CD4-positive, alpha-beta T cell (primary cell): ENCODE data around the gene DNAH17. TPM values are rescaled to one million over a fixed set of nuclear protein-coding genes. Genes with fewer than 3 reads are reported as not detected.
A peak's percentile ranks its signal among the peaks of the same experiment; 100 is the strongest.

Experiments used
- ATAC-seq: fragments of 200-7000 bp; cut with Tn5 transposase; one replicate; pipeline ENCODE4 v1.10.0; 2022; ENCODE audit warnings: mild to moderate bottlenecking; ENCODE audit not compliant: poor library complexity
- CTCF ChIA-PET: fragments of 350-600 bp; sonication (Branson Sonifier 250); formaldehyde crosslinking; loops from one replicate; lab custom pipeline; 2021; ENCODE audit warnings: antibody characterized with exemption, inconsistent platforms; lab: Charles Lee
- POLR2A ChIA-PET: fragments of 350-600 bp; sonication (Branson Sonifier 250); formaldehyde crosslinking; loops from one replicate; lab custom pipeline; 2021; ENCODE audit warnings: antibody characterized with exemption, inconsistent platforms; lab: Charles Lee
- DNase-seq, 14 experiments: peaks; one replicate each; pipeline ENCODE4 v3.0.0-alpha.2; 2013 to 2020; ENCODE audit warnings: mixed read lengths in 2 of 14
- H3K27ac ChIP-seq, 2 donors: one replicate each; pipeline versions ENCODE4 v1.5.1 to v1.7.0; 2013; ENCODE audit warnings: low read length in 2 of 2, low read depth in 1 of 2, mild to moderate bottlenecking in 1 of 2
- H3K27me3 ChIP-seq, 2 experiments: 1 replicate in 1 of 2; 2 replicates in 1 of 2; pipeline versions ENCODE4 v1.6.1 to v1.7.0; 2013; ENCODE audit warnings: low read length in 2 of 2, control low read depth in 1 of 2, mild to moderate bottlenecking in 1 of 2, moderate library complexity in 1 of 2; ENCODE audit not compliant: insufficient read depth in 2 of 2, control insufficient read depth in 1 of 2
- H3K36me3 ChIP-seq: one replicate; pipeline ENCODE4 v1.6.1; 2013; ENCODE audit warnings: low read length, control low read depth; ENCODE audit not compliant: insufficient read depth
- H3K4me1 ChIP-seq: one replicate; pipeline ENCODE4 v1.6.1; 2013; ENCODE audit warnings: low read length, control low read depth; ENCODE audit not compliant: insufficient read depth
- H3K4me3 ChIP-seq: one replicate; pipeline ENCODE4 v1.5.1; 2013; ENCODE audit warnings: mild to moderate bottlenecking, low read length, moderate library complexity
- H3K9me3 ChIP-seq, 2 experiments: 1 replicate in 1 of 2; 2 replicates in 1 of 2; pipeline versions ENCODE4 v1.6.1 to v1.7.0; 2013; ENCODE audit warnings: low read length in 2 of 2, mild to moderate bottlenecking in 2 of 2, control low read depth in 1 of 2, moderate library complexity in 1 of 2; ENCODE audit not compliant: control insufficient read depth in 1 of 2, insufficient read depth in 1 of 2
- H3K27ac Mint-ChIP-seq: one replicate; pipeline ENCODE4 v1.8.0; 2020; ENCODE audit warnings: mixed read lengths
- H3K27me3 Mint-ChIP-seq: one replicate; pipeline ENCODE4 v1.8.0; 2021; ENCODE audit warnings: mixed read lengths
- H3K36me3 Mint-ChIP-seq: one replicate; pipeline ENCODE4 v1.8.0; 2021; ENCODE audit warnings: low read depth, mixed read lengths
- H3K4me1 Mint-ChIP-seq: one replicate; pipeline ENCODE4 v1.8.0; 2021; ENCODE audit warnings: low read depth, mixed read lengths
- H3K4me3 Mint-ChIP-seq: one replicate; pipeline ENCODE4 v1.8.0; 2020; ENCODE audit warnings: mild to moderate bottlenecking, mixed read lengths
- H3K9me3 Mint-ChIP-seq: one replicate; pipeline ENCODE4 v1.8.0; 2020; ENCODE audit warnings: mixed read lengths
- intact Hi-C, 2 experiments: fragments of 100-400 bp; cut with DNase I in 1 of 2; cut with micrococcal nuclease in 1 of 2; formaldehyde crosslinking; loops; one replicate each; pipeline versions ENCODE4 v1.15.1 to v1.9.0; 2023 to 2025; cut with DNase I, micrococcal nuclease
- total RNA-seq, 174 experiments: library from RNA in 2 of 174; stranded (reverse) in 2 of 174; gene quantifications; one replicate each; pipeline ENCODE4 v1.2.3 and lab custom pipeline; 2021 to 2026
- TF ChIP-seq, protein P1 (sequence below): fragments of 200-600 bp; IDR thresholded peaks from one replicate; pipeline ENCODE4 v1.8.0; 2022; ENCODE audit warnings: antibody characterized with exemption, mild to moderate bottlenecking

The DNAH17 gene
- total RNA-seq, 2 experiments from 2014 or later: 0.14 TPM; not detected in 1

DNA sequence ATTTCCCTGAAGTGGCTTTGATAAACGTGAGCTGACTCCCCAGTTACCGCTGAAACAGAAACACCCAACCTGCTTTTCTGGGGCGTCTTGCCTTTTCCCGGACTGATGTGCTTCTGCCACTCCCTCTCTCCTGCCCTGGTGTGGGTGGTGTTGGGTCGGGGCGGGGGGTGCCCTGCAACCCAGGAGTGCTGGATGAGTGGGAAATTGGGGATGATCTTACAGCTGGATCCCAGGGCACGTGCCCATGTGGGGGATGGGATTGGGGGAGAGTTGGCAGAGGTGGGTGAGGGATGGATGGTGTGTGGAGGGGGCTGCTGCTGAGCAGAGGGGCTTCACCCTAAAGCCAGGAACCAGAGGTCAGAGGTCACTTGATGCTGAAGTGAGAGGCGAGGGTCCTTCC, 170.3 kb downstream of the DNAH17 start:
- Mint-ChIP-seq H3K4me3 (no peak overlapping the region), H3K9me3 (no peaks in the 10 kb centered on the region), H3K27me3 (no peaks in the 10 kb centered on the region), H3K4me1 (peaks cover 31% of the 10 kb centered on the region), H3K36me3 (peaks cover 54% of the 10 kb centered on the region), H3K27ac (no peak overlapping the region)
- TF ChIP-seq, protein P1, sequence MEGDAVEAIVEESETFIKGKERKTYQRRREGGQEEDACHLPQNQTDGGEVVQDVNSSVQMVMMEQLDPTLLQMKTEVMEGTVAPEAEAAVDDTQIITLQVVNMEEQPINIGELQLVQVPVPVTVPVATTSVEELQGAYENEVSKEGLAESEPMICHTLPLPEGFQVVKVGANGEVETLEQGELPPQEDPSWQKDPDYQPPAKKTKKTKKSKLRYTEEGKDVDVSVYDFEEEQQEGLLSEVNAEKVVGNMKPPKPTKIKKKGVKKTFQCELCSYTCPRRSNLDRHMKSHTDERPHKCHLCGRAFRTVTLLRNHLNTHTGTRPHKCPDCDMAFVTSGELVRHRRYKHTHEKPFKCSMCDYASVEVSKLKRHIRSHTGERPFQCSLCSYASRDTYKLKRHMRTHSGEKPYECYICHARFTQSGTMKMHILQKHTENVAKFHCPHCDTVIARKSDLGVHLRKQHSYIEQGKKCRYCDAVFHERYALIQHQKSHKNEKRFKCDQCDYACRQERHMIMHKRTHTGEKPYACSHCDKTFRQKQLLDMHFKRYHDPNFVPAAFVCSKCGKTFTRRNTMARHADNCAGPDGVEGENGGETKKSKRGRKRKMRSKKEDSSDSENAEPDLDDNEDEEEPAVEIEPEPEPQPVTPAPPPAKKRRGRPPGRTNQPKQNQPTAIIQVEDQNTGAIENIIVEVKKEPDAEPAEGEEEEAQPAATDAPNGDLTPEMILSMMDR: no peak
- intact Hi-C loops: no loop called here
- Histone ChIP-seq H3K27ac (peak overlapping the region in 1 of 2 donors; percentile 11), H3K9me3 (no peaks in the 10 kb centered on the region), H3K4me3 (no peak overlapping the region), H3K27me3 (no peaks in the 10 kb centered on the region), H3K4me1 (peaks cover 27% of the 10 kb centered on the region), H3K36me3 (peaks cover 59% of the 10 kb centered on the region)
- POLR2A ChIA-PET: no interaction called here
- CTCF ChIA-PET: no interaction called here
- DNase-seq (no peak), ATAC-seq (no peak)

DNA sequence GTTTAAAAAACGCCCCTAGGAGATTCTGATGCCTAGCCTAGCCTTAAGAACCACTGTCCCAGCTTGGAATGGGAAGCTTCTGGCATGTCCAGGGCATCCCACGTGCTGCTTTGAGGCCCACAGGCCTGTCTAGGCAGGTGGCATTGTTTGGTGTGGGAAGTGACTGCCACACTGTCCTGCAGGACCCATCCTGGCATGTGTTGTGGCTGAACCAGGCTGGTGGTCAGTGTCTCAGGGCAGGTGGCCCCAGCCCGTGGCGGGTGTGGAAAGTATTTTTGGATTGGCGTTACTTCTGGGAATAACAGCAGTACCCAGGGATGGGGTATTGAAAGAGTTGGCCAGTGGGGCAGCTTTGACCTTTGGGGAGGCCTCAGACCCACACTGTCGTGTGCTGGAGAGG, 170.8 kb downstream of the DNAH17 start:
- Mint-ChIP-seq H3K27ac (no peak overlapping the region), H3K36me3 (peaks cover 60% of the 10 kb centered on the region), H3K9me3 (no peaks in the 10 kb centered on the region), H3K4me1 (peaks cover 28% of the 10 kb centered on the region), H3K4me3 (no peak overlapping the region), H3K27me3 (no peaks in the 10 kb centered on the region)
- Histone ChIP-seq H3K27ac (no peak overlapping the region), H3K4me3 (no peak overlapping the region), H3K9me3 (no peaks in the 10 kb centered on the region), H3K36me3 (peaks cover 65% of the 10 kb centered on the region), H3K4me1 (peaks cover 23% of the 10 kb centered on the region), H3K27me3 (no peaks in the 10 kb centered on the region)
- intact Hi-C loops: no loop called here
- TF ChIP-seq, protein P1: no peak
- ChIA-PET CTCF (no interaction called here), POLR2A (no interaction called here)
- no peak for ATAC-seq
- no peak for DNase-seq

DNA sequence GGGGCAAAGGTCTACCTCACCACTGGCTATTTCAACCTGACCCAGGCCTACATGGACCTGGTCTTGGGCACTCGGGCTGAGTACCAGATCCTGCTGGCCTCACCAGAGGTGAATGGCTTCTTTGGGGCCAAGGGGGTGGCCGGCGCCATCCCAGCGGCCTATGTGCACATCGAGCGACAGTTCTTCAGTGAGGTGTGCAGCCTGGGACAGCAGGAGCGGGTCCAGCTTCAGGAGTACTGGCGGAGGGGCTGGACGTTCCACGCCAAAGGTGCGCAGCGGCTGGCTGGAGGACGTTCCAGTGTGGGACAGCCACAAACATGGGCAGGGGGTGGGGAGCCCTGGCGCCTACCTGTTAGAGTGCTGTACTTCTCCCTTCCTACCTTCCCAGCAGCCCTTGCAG, 173.4 kb downstream of the DNAH17 start:
- Mint-ChIP-seq H3K4me3 (no peak overlapping the region), H3K27me3 (no peaks in the 10 kb centered on the region), H3K4me1 (peaks cover 12% of the 10 kb centered on the region), H3K27ac (no peak overlapping the region), H3K36me3 (peaks cover 81% of the 10 kb centered on the region), H3K9me3 (no peaks in the 10 kb centered on the region)
- Histone ChIP-seq H3K36me3 (peaks cover 83% of the 10 kb centered on the region), H3K9me3 (no peaks in the 10 kb centered on the region), H3K27me3 (no peaks in the 10 kb centered on the region), H3K4me3 (no peak overlapping the region), H3K27ac (no peak overlapping the region), H3K4me1 (peaks cover 16% of the 10 kb centered on the region)
- POLR2A ChIA-PET: no interaction called here
- TF ChIP-seq, protein P1: no peak
- intact Hi-C loops: no loop called here
- DNase-seq: no peak
- CTCF ChIA-PET: no interaction called here
- no peak for ATAC-seq
